CD4-positive, alpha-beta T cell treated with Interferon alpha-2 for 1 hour (primary cell): ENCODE data around the gene LEMD2.
"Not testable (repeated sequence)": the region's sequence is repeated elsewhere in the genome, so short reads cannot be mapped to it uniquely, and the experiment has no call there.

ENCODE experiments used
- DNase-seq, 2 donors: peaks; one replicate each; pipeline ENCODE4 v3.0.0-alpha.2; 2020 to 2022

Gene LEMD2

GRCh38 chr6:33788694-33789549, at the start of gene LEMD2:
LEMD2 (minus strand) TSS chr6:33789130; CDS start chr6:33789116, 14 bp downstream.
- peak; percentile 90 to 95 for DNase-seq

- no peak for DNase-seq
Observed at GRCh38 chr6:33837971-33838665, 49.2 kb upstream of the LEMD2 start.

GRCh38 chr6:33836806-33837469, 48.0 kb upstream of the LEMD2 start:
- no peak for DNase-seq

GRCh38 chr6:33834401-33835392, 45.8 kb upstream of the LEMD2 start:
- no peak for DNase-seq

- no peak for DNase-seq
Observed at GRCh38 chr6:33833599-33833998, 44.7 kb upstream of the LEMD2 start.

- DNase-seq = not testable (repeated sequence)
Observed at GRCh38 chr6:33832831-33833230, 43.9 kb upstream of the LEMD2 start.

- not testable (repeated sequence) for DNase-seq
Observed at GRCh38 chr6:33831725-33832124, 42.8 kb upstream of the LEMD2 start.

GRCh38 chr6:33830635-33831240, 41.8 kb upstream of the LEMD2 start:
- DNase-seq = no peak

- DNase-seq = no peak
Observed at GRCh38 chr6:33828764-33829731, 40.1 kb upstream of the LEMD2 start.

GRCh38 chr6:33828452-33828763, 39.5 kb upstream of the LEMD2 start:
- no peak for DNase-seq

GRCh38 chr6:33827546-33828451, 38.9 kb upstream of the LEMD2 start:
- no peak for DNase-seq

- no peak for DNase-seq
Observed at GRCh38 chr6:33826537-33826936, 37.6 kb upstream of the LEMD2 start.

- no peak for DNase-seq
Observed at GRCh38 chr6:33824461-33825154, 35.7 kb upstream of the LEMD2 start.

- no peak for DNase-seq
Observed at GRCh38 chr6:33823806-33824205, 34.9 kb upstream of the LEMD2 start.

GRCh38 chr6:33822575-33823395, 33.9 kb upstream of the LEMD2 start:
- DNase-seq = no peak

GRCh38 chr6:33820784-33821520, 32.0 kb upstream of the LEMD2 start:
- DNase-seq = no peak

GRCh38 chr6:33820243-33820642, 31.3 kb upstream of the LEMD2 start:
- no peak for DNase-seq
